ENCODE measurements around the gene MTHFD1L. TPM values are rescaled to one million over a fixed set of nuclear protein-coding genes. Genes with fewer than 3 reads are reported as not detected.

MTHFD1L gene
- total and polyA plus RNA-seq, 2 donors from 2014 or later = 4.7 to 39.6 TPM

GRCh38 chr6:151059612-151060095 lies 194.2 kb downstream of the MTHFD1L start:
- Histone ChIP-seq H3K9ac (ENCODE audit: low read length in 3 of 3) (no peak overlapping the region), H3K9me3 (ENCODE audit: control insufficient read depth in 2 of 3, insufficient read depth in 1 of 3, low read length in 3 of 3) (no peaks in the 10 kb centered on the region), H3K4me3 (ENCODE audit: low read length in 3 of 3) (no peak overlapping the region), H3K27ac (ENCODE audit: low read depth in 2 of 2, low read length in 2 of 2) (peak overlapping the region; percentile 27 to 39), H3K4me1 (ENCODE audit: control insufficient read depth in 2 of 3, insufficient read depth in 2 of 3, low read depth in 1 of 3, low read length in 3 of 3) (peaks cover 7 to 35% (median 19%) of the 10 kb centered on the region in 3 donors), H3K36me3 (ENCODE audit: control insufficient read depth in 2 of 3, insufficient read depth in 3 of 3, low read length in 3 of 3) (no peaks in the 10 kb centered on the region), H3K27me3 (ENCODE audit: control insufficient read depth, insufficient read depth, low read length) (no peaks in the 10 kb centered on the region)
- FAIRE-seq = no peak
- DNase-seq = peak in 4 of 5 donors; percentile 49 to 84 (median 62)
- no peak for TF ChIP-seq CTCF (IDR thresholded peaks at IDR 0.05; ENCODE audit: borderline replicate concordance, extremely low read depth, insufficient read depth)
- intact Hi-C loops (cut with DNase I) = no loop called here

GRCh38 chr6:151060096-151060765 lies 194.7 kb downstream of the MTHFD1L start:
- DNase-seq (peak in 1 of 5 donors; percentile 43), FAIRE-seq (no peak)
- Histone ChIP-seq H3K27ac (ENCODE audit: low read depth in 2 of 2, low read length in 2 of 2) (peak overlapping the region; percentile 27 to 39), H3K9ac (ENCODE audit: low read length in 3 of 3) (no peak overlapping the region), H3K36me3 (ENCODE audit: control insufficient read depth in 2 of 3, insufficient read depth in 3 of 3, low read length in 3 of 3) (no peaks in the 10 kb centered on the region), H3K9me3 (ENCODE audit: control insufficient read depth in 2 of 3, insufficient read depth in 1 of 3, low read length in 3 of 3) (no peaks in the 10 kb centered on the region), H3K4me1 (ENCODE audit: control insufficient read depth in 2 of 3, insufficient read depth in 2 of 3, low read depth in 1 of 3, low read length in 3 of 3) (peaks cover 7 to 35% (median 19%) of the 10 kb centered on the region in 3 donors), H3K27me3 (ENCODE audit: control insufficient read depth, insufficient read depth, low read length) (no peaks in the 10 kb centered on the region), H3K4me3 (ENCODE audit: low read length in 3 of 3) (no peak overlapping the region)
- no peak for TF ChIP-seq CTCF (IDR thresholded peaks at IDR 0.05; ENCODE audit: borderline replicate concordance, extremely low read depth, insufficient read depth)
- intact Hi-C loops (cut with DNase I) = no loop called here

- Histone ChIP-seq H3K36me3 (ENCODE audit: control insufficient read depth in 2 of 3, insufficient read depth in 3 of 3, low read length in 3 of 3) (no peaks in the 10 kb centered on the region), H3K4me1 (ENCODE audit: control insufficient read depth in 2 of 3, insufficient read depth in 2 of 3, low read depth in 1 of 3, low read length in 3 of 3) (peaks cover 7 to 33% (median 19%) of the 10 kb centered on the region in 3 donors), H3K27me3 (ENCODE audit: control insufficient read depth, insufficient read depth, low read length) (no peaks in the 10 kb centered on the region), H3K27ac (ENCODE audit: low read depth in 2 of 2, low read length in 2 of 2) (peak overlapping the region; percentile 27 to 29), H3K9me3 (ENCODE audit: control insufficient read depth in 2 of 3, insufficient read depth in 1 of 3, low read length in 3 of 3) (no peaks in the 10 kb centered on the region), H3K4me3 (ENCODE audit: low read length in 3 of 3) (no peak overlapping the region), H3K9ac (ENCODE audit: low read length in 3 of 3) (no peak overlapping the region)
- FAIRE-seq = no peak
- no peak for TF ChIP-seq CTCF (IDR thresholded peaks at IDR 0.05; ENCODE audit: borderline replicate concordance, extremely low read depth, insufficient read depth)
- intact Hi-C loops (cut with DNase I) = no loop called here
- DNase-seq = peak in 3 of 5 donors; percentile 28 to 68 (median 65)
These were observed 195.4 kb downstream of the MTHFD1L start for GRCh38 chr6:151060766-151061531.

Measured in kidney (tissue), 14 donors.